ENCODE measurements around the gene PDZRN3.

GRCh38 chr3:73399106-73399505 lies 225.6 kb downstream of the PDZRN3 start:
- TF ChIP-seq CTCF (conservative IDR thresholded peaks at IDR 0.05) (no peak), ZFX (IDR thresholded peaks at IDR 0.05) (no peak)
